Posterior cingulate gyrus (tissue), 11 donors: ENCODE results near the gene ANKRD34A.

Experiments used
- DNase-seq, 10 donors: peaks; one replicate each; pipeline versions ENCODE4 v3.0.0 to v3.0.0-alpha.2; 2020 to 2021; ENCODE audit warnings: mixed read lengths in 3 of 10
- intact Hi-C: fragments of 100-400 bp; cut with DNase I; formaldehyde crosslinking; loops from one replicate; pipeline ENCODE4 v1.15.1; 2023

Gene ANKRD34A

DNA sequence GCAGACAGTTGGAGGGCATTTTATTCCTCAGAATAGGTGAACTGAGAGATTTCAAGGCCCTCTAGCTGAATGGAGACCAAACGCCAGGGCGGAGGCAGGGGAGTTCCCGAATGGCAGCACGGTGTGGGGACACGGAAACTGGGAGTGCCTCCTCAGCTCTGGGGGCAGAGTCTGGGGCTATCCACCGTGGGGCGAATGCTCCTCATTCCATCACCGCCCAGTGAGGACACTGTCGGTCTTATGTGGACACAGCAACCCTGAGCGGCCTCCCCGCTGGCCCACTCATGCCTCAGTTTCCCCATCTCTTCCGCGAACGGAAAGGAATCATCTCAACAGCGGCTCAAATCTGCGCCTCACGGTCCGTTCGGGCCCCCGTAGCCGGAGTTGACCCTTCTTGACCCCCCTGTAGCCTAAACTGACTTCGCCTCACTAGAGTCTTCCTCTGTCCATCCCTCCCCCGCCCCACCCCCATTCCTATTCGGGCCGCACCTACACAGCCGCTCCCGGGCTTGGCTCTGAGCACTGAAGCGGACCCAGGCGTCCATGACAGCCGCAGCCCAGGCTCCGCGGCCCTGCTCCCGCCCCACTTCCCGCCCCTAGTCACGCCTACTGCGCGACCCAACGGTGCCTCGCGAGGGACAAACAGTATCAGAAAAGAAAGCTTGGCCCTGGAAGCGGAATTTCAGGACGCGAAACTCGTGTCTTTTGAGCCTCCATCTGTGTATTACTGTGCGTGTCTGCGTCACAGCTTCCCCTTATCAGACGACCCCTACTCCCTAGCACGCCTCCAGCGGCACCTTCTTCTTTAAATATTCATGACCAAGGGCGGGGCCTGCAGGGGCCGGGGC is 46.0 kb downstream of the ANKRD34A start, which contains the start of gene PEX11B:
PEX11B (minus strand) TSS at position 574 of the 848 bp plus-strand sequence; CDS start at position 545, 29 bp downstream.
- DNase-seq = peak; percentile 85 to 98 (median 91)
- intact Hi-C loops = loop anchor here (2.0 kb wide), 1 partner anchor 38 kb away; no protein-coding TSS in a partner anchor

- intact Hi-C loops = no loop called here
- DNase-seq = no peak
These were observed 46.8 kb downstream of the ANKRD34A start for GRCh38 chr1:145917595-145917994.

- intact Hi-C loops = no loop called here
- no peak for DNase-seq
These were observed 47.6 kb downstream of the ANKRD34A start for GRCh38 chr1:145916745-145917144.

- DNase-seq = no peak
- intact Hi-C loops = loop anchor here (5.0 kb wide), 2 partner anchors 60 to 65 kb away; partner anchors contain the start of gene NUDT17
These were observed 52.2 kb downstream of the ANKRD34A start for GRCh38 chr1:145912128-145912641.
